Activated naive CD8-positive, alpha-beta T cell treated with anti-CD3 and anti-CD28 coated beads, Interleukin-2, amount 10 ng/mL, durations not matched to agents 7 days and 5 days (primary cell): ENCODE data around the gene HIGD1B. TPM values are rescaled to one million over a fixed set of nuclear protein-coding genes. Genes with fewer than 3 reads are reported as not detected.

Experiments used
- ATAC-seq: fragments of 150-1000 bp; cut with Tn5 transposase; one replicate; pipeline ENCODE4 v1.10.0; 2021; ENCODE audit warnings: low read depth, moderate library complexity
- POLR2A ChIA-PET: fragments of 350-600 bp; sonication (Branson Sonifier 250); formaldehyde crosslinking; loops from one replicate; lab custom pipeline; 2021; ENCODE audit warnings: antibody characterized with exemption; lab: Charles Lee
- DNase-seq: peaks from one replicate; pipeline ENCODE4 v3.0.0; 2021
- H3K27ac Mint-ChIP-seq: one replicate; pipeline ENCODE4 v1.8.0; 2022; ENCODE audit warnings: mild to moderate bottlenecking, mixed read lengths
- H3K27me3 Mint-ChIP-seq: one replicate; pipeline ENCODE4 v1.8.0; 2022; ENCODE audit warnings: mild to moderate bottlenecking, moderate library complexity, mixed read lengths
- H3K36me3 Mint-ChIP-seq: one replicate; pipeline ENCODE4 v1.8.0; 2021; ENCODE audit warnings: mild to moderate bottlenecking, mixed read lengths
- H3K4me1 Mint-ChIP-seq: one replicate; pipeline ENCODE4 v1.8.0; 2021; ENCODE audit warnings: mixed read lengths
- H3K4me3 Mint-ChIP-seq: one replicate; pipeline ENCODE4 v1.8.0; 2022; ENCODE audit warnings: mild to moderate bottlenecking, moderate library complexity, mixed read lengths
- H3K9me3 Mint-ChIP-seq: one replicate; pipeline ENCODE4 v1.8.0; 2021; ENCODE audit warnings: mixed read lengths
- total RNA-seq, 2 experiments: library from RNA; stranded (reverse); gene quantifications; one replicate each; pipeline ENCODE4 v1.2.3, GENCODE V29; 2021

HIGD1B gene
- total RNA-seq, 2 experiments from 2014 or later, result not detected

DNA sequence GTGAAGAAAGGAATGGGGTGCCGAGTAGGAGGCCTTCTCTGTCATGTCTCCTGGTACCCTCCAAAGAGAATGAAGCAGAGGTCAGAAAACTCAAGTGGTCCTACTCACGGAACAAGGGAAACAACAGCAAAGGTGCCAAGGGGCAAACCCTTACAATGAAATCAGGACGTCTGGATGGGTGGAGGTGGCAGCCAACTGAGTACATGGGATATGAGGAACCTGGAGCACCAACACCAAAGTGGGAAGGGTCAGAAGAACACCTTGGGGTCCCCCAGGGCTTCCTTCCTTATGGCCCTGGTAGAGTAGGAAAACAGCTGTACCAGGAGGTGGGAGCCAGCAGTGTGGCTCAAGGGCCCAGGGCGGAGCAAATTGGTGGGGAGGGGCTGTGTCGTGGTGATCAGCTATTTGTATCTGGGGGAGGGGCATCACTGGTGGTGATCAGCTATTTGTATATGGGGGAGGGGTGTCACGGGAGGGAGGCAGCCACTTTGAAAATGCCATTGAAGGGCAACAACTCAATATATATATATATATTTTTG lies 643 bp downstream of the HIGD1B start:
- Mint-ChIP-seq H3K4me1 (no peaks in the 10 kb centered on the region), H3K27me3 (no peaks in the 10 kb centered on the region), H3K4me3 (no peak overlapping the region), H3K36me3 (peaks cover 11% of the 10 kb centered on the region), H3K27ac (no peak overlapping the region), H3K9me3 (no peaks in the 10 kb centered on the region)
- ATAC-seq (no peak), DNase-seq (no peak)
- POLR2A ChIA-PET, result interaction anchor here (0.6 kb wide), 1 partner anchor 25 kb away, joined by 6 read pairs; no protein-coding TSS in a partner anchor

- POLR2A ChIA-PET, result interaction anchor here (0.6 kb wide), 1 partner anchor 13 kb away, joined by 4 read pairs; no protein-coding TSS in a partner anchor
- H3K36me3 Mint-ChIP-seq, result peaks cover 16% of the 10 kb centered on the region
- DNase-seq (no peak), ATAC-seq (no peak)
- H3K27ac Mint-ChIP-seq, result no peak overlapping the region
- no peaks in the 10 kb centered on the region for H3K9me3 Mint-ChIP-seq
- no peaks in the 10 kb centered on the region for H3K27me3 Mint-ChIP-seq
- H3K4me3 Mint-ChIP-seq, result no peak overlapping the region
- no peaks in the 10 kb centered on the region for H3K4me1 Mint-ChIP-seq
Measured at GRCh38 chr17:44848961-44849489, 1.3 kb downstream of the HIGD1B start.

- no peak for ATAC-seq
- Mint-ChIP-seq H3K4me3 (no peak overlapping the region), H3K9me3 (no peaks in the 10 kb centered on the region), H3K27me3 (no peaks in the 10 kb centered on the region), H3K4me1 (no peaks in the 10 kb centered on the region), H3K36me3 (peaks cover 23% of the 10 kb centered on the region), H3K27ac (no peak overlapping the region)
- no peak for DNase-seq
- POLR2A ChIA-PET, result no interaction called here
Measured at GRCh38 chr17:44850025-44850424, 2.3 kb downstream of the HIGD1B start.

DNA sequence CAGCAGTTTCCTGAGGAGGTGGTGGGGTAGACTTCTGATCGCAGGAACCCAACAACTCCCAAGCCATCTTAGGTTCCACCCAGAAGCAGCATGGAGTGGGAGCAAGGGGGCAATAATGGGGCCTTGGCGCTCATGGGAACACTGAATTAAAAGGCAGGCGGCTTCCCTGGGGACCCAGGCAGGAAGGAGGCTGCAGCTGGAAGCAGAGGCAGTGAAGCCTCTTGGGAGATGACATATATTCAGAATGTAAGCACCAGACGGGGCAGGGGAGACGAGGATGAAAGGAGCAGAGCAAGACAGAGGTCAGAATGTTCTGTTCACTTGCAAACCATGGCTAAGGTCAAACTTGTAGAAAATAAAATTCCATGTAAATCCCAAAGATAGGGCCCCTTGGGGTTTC lies 2.9 kb downstream of the HIGD1B start:
- Mint-ChIP-seq H3K4me3 (no peak overlapping the region), H3K27ac (no peak overlapping the region), H3K9me3 (no peaks in the 10 kb centered on the region), H3K27me3 (no peaks in the 10 kb centered on the region), H3K4me1 (no peaks in the 10 kb centered on the region), H3K36me3 (peaks cover 23% of the 10 kb centered on the region)
- POLR2A ChIA-PET, result no interaction called here
- ATAC-seq, result no peak
- DNase-seq, result no peak

GRCh38 chr17:44854192-44854591 lies 6.5 kb downstream of the HIGD1B start:
- Mint-ChIP-seq H3K36me3 (peaks cover 30% of the 10 kb centered on the region), H3K4me1 (no peaks in the 10 kb centered on the region), H3K9me3 (no peaks in the 10 kb centered on the region), H3K27me3 (no peaks in the 10 kb centered on the region), H3K4me3 (no peak overlapping the region), H3K27ac (no peak overlapping the region)
- no peak for ATAC-seq
- POLR2A ChIA-PET, result no interaction called here
- no peak for DNase-seq

DNA sequence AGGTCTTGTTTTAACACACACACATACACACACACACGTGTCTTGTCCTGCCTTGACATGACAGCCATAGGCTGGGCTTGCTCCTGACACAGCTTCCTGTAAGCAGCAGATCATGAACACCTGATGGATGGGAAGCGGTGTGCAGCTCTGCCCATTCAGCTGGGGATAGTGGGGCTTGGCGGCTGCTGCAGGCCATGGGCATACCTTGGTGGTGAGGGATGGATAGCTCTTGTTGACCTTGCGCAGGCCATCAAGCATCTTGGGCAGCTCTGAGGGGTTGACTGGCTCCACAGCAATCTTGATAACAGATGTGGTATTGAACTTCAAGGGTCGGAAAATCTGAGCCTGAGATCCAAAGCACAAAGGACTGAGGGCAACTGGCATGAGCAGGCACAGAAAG lies 12.0 kb downstream of the HIGD1B start:
- H3K9me3 Mint-ChIP-seq, result no peaks in the 10 kb centered on the region
- DNase-seq, result no peak
- no peak overlapping the region for H3K27ac Mint-ChIP-seq
- no peaks in the 10 kb centered on the region for H3K4me1 Mint-ChIP-seq
- H3K36me3 Mint-ChIP-seq, result peaks cover 13% of the 10 kb centered on the region
- POLR2A ChIA-PET, result interaction anchor here (0.6 to 0.7 kb wide), 2 partner anchors 47 to 101 kb away, joined by 3 to 5 read pairs; no protein-coding TSS in a partner anchor
- H3K4me3 Mint-ChIP-seq, result no peak overlapping the region
- no peaks in the 10 kb centered on the region for H3K27me3 Mint-ChIP-seq
- ATAC-seq, result no peak

- peaks cover 7% of the 10 kb centered on the region for H3K36me3 Mint-ChIP-seq
- no peaks in the 10 kb centered on the region for H3K4me1 Mint-ChIP-seq
- ATAC-seq, result no peak
- POLR2A ChIA-PET, result no interaction called here
- no peak for DNase-seq
- no peak overlapping the region for H3K27ac Mint-ChIP-seq
- no peaks in the 10 kb centered on the region for H3K9me3 Mint-ChIP-seq
- no peaks in the 10 kb centered on the region for H3K27me3 Mint-ChIP-seq
- no peak overlapping the region for H3K4me3 Mint-ChIP-seq
Measured at GRCh38 chr17:44862278-44862914, 14.7 kb downstream of the HIGD1B start.

GRCh38 chr17:44863061-44863918 lies 15.6 kb downstream of the HIGD1B start:
- no peaks in the 10 kb centered on the region for H3K27me3 Mint-ChIP-seq
- no peak for ATAC-seq

GRCh38 chr17:44864831-44865230 lies 17.1 kb downstream of the HIGD1B start:
- no peak for ATAC-seq
- H3K9me3 Mint-ChIP-seq, result no peaks in the 10 kb centered on the region
- POLR2A ChIA-PET, result interaction anchor here (1.4 kb wide), 1 partner anchor 87 kb away, joined by 3 read pairs; no protein-coding TSS in a partner anchor
- peaks cover 7% of the 10 kb centered on the region for H3K36me3 Mint-ChIP-seq
- H3K27ac Mint-ChIP-seq, result no peak overlapping the region
- no peaks in the 10 kb centered on the region for H3K4me1 Mint-ChIP-seq
- no peak for DNase-seq
- H3K27me3 Mint-ChIP-seq, result no peaks in the 10 kb centered on the region
- no peak overlapping the region for H3K4me3 Mint-ChIP-seq

More at GRCh38 chr17:44863061-44863918, 15.6 kb downstream of the HIGD1B start:
- H3K4me3 Mint-ChIP-seq, result no peak overlapping the region
- H3K9me3 Mint-ChIP-seq, result no peaks in the 10 kb centered on the region
- DNase-seq, result no peak
- peaks cover 8% of the 10 kb centered on the region for H3K36me3 Mint-ChIP-seq
- no peaks in the 10 kb centered on the region for H3K4me1 Mint-ChIP-seq
- no peak overlapping the region for H3K27ac Mint-ChIP-seq
- POLR2A ChIA-PET, result interaction anchor here (1.0 to 1.4 kb wide), 2 partner anchors 83 to 86 kb away, joined by 3 read pairs; no protein-coding TSS in a partner anchor

- peak; percentile 39 for DNase-seq
- Mint-ChIP-seq H3K36me3 (peaks cover 7% of the 10 kb centered on the region), H3K4me1 (no peaks in the 10 kb centered on the region), H3K9me3 (no peaks in the 10 kb centered on the region), H3K4me3 (no peak overlapping the region), H3K27ac (no peak overlapping the region), H3K27me3 (no peaks in the 10 kb centered on the region)
- POLR2A ChIA-PET, result no interaction called here
- peak; percentile 42 for ATAC-seq
Measured at GRCh38 chr17:44865231-44865660, 17.6 kb downstream of the HIGD1B start.

GRCh38 chr17:44865931-44866330 lies 18.2 kb downstream of the HIGD1B start:
- H3K36me3 Mint-ChIP-seq, result peaks cover 7% of the 10 kb centered on the region

GRCh38 chr17:44867841-44868240 lies 20.2 kb downstream of the HIGD1B start:
- H3K9me3 Mint-ChIP-seq, result no peaks in the 10 kb centered on the region
- H3K4me3 Mint-ChIP-seq, result no peak overlapping the region
- H3K36me3 Mint-ChIP-seq, result peaks cover 12% of the 10 kb centered on the region
- no peaks in the 10 kb centered on the region for H3K4me1 Mint-ChIP-seq
- no peaks in the 10 kb centered on the region for H3K27me3 Mint-ChIP-seq
- POLR2A ChIA-PET, result no interaction called here
- DNase-seq (no peak), ATAC-seq (no peak)
- no peak overlapping the region for H3K27ac Mint-ChIP-seq

More at GRCh38 chr17:44865931-44866330, 18.2 kb downstream of the HIGD1B start:
- no peak overlapping the region for H3K27ac Mint-ChIP-seq
- H3K4me1 Mint-ChIP-seq, result no peaks in the 10 kb centered on the region
- no peak overlapping the region for H3K4me3 Mint-ChIP-seq
- no peak for ATAC-seq
- no peaks in the 10 kb centered on the region for H3K27me3 Mint-ChIP-seq
- POLR2A ChIA-PET, result no interaction called here
- DNase-seq, result no peak
- no peaks in the 10 kb centered on the region for H3K9me3 Mint-ChIP-seq

DNA sequence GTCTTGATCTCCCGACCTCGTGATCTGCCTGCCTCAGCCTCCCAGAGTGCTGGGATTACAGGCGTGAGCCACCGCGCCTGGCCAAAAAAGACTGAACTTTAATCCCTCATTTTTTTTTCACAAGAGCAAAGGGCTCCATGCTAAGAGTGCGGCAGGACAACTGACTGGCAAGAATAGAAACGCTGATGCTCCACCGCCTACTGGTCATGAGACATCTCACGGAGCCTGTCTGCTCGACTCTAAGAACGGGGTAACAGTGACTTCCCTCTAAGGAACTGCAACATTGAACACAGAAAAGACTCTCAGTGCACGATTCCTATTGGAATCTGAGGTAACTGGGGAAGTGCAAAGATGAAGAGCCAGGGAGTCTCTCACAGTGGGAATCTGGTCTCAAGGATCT lies 23.9 kb downstream of the HIGD1B start:
- no peak for DNase-seq
- no peaks in the 10 kb centered on the region for H3K9me3 Mint-ChIP-seq
- H3K4me1 Mint-ChIP-seq, result no peaks in the 10 kb centered on the region
- no peaks in the 10 kb centered on the region for H3K27me3 Mint-ChIP-seq
- POLR2A ChIA-PET, result no interaction called here
- ATAC-seq, result no peak
- no peak overlapping the region for H3K27ac Mint-ChIP-seq
- peaks cover 11% of the 10 kb centered on the region for H3K36me3 Mint-ChIP-seq
- no peak overlapping the region for H3K4me3 Mint-ChIP-seq
